ENCODE data around the gene FILIP1.

Gene FILIP1, protein sequence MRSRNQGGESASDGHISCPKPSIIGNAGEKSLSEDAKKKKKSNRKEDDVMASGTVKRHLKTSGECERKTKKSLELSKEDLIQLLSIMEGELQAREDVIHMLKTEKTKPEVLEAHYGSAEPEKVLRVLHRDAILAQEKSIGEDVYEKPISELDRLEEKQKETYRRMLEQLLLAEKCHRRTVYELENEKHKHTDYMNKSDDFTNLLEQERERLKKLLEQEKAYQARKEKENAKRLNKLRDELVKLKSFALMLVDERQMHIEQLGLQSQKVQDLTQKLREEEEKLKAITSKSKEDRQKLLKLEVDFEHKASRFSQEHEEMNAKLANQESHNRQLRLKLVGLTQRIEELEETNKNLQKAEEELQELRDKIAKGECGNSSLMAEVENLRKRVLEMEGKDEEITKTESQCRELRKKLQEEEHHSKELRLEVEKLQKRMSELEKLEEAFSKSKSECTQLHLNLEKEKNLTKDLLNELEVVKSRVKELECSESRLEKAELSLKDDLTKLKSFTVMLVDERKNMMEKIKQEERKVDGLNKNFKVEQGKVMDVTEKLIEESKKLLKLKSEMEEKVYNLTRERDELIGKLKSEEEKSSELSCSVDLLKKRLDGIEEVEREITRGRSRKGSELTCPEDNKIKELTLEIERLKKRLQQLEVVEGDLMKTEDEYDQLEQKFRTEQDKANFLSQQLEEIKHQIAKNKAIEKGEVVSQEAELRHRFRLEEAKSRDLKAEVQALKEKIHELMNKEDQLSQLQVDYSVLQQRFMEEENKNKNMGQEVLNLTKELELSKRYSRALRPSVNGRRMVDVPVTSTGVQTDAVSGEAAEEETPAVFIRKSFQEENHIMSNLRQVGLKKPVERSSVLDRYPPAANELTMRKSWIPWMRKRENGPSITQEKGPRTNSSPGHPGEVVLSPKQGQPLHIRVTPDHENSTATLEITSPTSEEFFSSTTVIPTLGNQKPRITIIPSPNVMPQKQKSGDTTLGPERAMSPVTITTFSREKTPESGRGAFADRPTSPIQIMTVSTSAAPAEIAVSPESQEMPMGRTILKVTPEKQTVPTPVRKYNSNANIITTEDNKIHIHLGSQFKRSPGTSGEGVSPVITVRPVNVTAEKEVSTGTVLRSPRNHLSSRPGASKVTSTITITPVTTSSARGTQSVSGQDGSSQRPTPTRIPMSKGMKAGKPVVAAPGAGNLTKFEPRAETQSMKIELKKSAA (N-terminal part only)

GRCh38 chr6:75493400-75494064, at the start of gene FILIP1:
Gene FILIP1, minus strand, starts transcription at chr6:75493800. Its CDS starts 78,828 bp downstream, at chr6:75414972.
- Histone ChIP-seq H3K27ac (peak within 1 kb of the TSS; percentile 29; the same call in 1 of the 2 replicates), H3K9me3 (ENCODE audit: severe bottlenecking) (no peaks in the 10 kb centered on the region), H3K36me3 (no peaks in the 10 kb centered on the region), H3K4me3 (ENCODE audit: low read depth, low read length) (peak within 1 kb of the TSS; percentile 27), H3K27me3 (ENCODE audit: insufficient read depth, low read depth, severe bottlenecking) (no peaks in the 10 kb centered on the region)
- TF ChIP-seq, protein P1, sequence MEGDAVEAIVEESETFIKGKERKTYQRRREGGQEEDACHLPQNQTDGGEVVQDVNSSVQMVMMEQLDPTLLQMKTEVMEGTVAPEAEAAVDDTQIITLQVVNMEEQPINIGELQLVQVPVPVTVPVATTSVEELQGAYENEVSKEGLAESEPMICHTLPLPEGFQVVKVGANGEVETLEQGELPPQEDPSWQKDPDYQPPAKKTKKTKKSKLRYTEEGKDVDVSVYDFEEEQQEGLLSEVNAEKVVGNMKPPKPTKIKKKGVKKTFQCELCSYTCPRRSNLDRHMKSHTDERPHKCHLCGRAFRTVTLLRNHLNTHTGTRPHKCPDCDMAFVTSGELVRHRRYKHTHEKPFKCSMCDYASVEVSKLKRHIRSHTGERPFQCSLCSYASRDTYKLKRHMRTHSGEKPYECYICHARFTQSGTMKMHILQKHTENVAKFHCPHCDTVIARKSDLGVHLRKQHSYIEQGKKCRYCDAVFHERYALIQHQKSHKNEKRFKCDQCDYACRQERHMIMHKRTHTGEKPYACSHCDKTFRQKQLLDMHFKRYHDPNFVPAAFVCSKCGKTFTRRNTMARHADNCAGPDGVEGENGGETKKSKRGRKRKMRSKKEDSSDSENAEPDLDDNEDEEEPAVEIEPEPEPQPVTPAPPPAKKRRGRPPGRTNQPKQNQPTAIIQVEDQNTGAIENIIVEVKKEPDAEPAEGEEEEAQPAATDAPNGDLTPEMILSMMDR (IDR thresholded peaks at IDR 0.05; ENCODE audit: low read depth, low read length), result no peak
- DNase-seq, result peak; percentile 75

GRCh38 chr6:75543311-75543710, 49.7 kb upstream of the FILIP1 start:
- H3K36me3 ChIP-seq, result no peaks in the 10 kb centered on the region

GRCh38 chr6:75539136-75539535, 45.5 kb upstream of the FILIP1 start:
- DNase-seq, result no peak
- Histone ChIP-seq H3K27me3 (ENCODE audit: insufficient read depth, low read depth, severe bottlenecking) (no peaks in the 10 kb centered on the region), H3K36me3 (no peaks in the 10 kb centered on the region), H3K9me3 (ENCODE audit: severe bottlenecking) (no peaks in the 10 kb centered on the region), H3K4me3 (ENCODE audit: low read depth, low read length) (no peak overlapping the region), H3K27ac (no peak overlapping the region)
- TF ChIP-seq, protein P1 (IDR thresholded peaks at IDR 0.05; ENCODE audit: low read depth, low read length), result no peak

More at GRCh38 chr6:75543311-75543710, 49.7 kb upstream of the FILIP1 start:
- no peaks in the 10 kb centered on the region for H3K27me3 ChIP-seq (ENCODE audit: insufficient read depth, low read depth, severe bottlenecking)
- H3K4me3 ChIP-seq (ENCODE audit: low read depth, low read length), result no peak overlapping the region
- no peak overlapping the region for H3K27ac ChIP-seq
- TF ChIP-seq, protein P1 (IDR thresholded peaks at IDR 0.05; ENCODE audit: low read depth, low read length), result no peak
- no peak for DNase-seq
- no peaks in the 10 kb centered on the region for H3K9me3 ChIP-seq (ENCODE audit: severe bottlenecking)

DNA sequence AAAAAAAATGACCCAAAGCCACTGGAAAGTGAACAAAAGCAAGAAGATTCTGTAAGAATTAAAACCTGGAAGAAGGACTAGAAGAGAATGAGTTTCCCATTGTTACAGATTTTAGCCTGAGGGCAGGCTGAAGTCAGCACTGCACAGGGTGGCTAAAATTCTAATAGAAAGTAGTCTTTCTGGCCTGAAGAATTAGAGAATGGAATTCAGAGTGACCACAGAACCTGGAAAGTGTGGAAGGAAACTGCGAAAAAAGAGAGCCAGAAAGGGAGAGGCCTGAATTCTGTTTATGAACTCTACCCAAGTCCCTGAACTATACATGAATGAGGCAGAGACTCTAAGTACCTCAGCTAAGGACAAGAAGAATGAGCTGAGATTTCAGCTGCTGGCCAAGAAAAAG, 38.9 kb upstream of the FILIP1 start:
- no peak overlapping the region for H3K27ac ChIP-seq
- H3K36me3 ChIP-seq, result no peaks in the 10 kb centered on the region
- H3K27me3 ChIP-seq (ENCODE audit: insufficient read depth, low read depth, severe bottlenecking), result no peaks in the 10 kb centered on the region
- DNase-seq, result no peak
- no peak overlapping the region for H3K4me3 ChIP-seq (ENCODE audit: low read depth, low read length)
- no peaks in the 10 kb centered on the region for H3K9me3 ChIP-seq (ENCODE audit: severe bottlenecking)
- TF ChIP-seq, protein P1 (IDR thresholded peaks at IDR 0.05; ENCODE audit: low read depth, low read length), result no peak

GRCh38 chr6:75531174-75531573, 37.6 kb upstream of the FILIP1 start:
- Histone ChIP-seq H3K27ac (no peak overlapping the region), H3K9me3 (ENCODE audit: severe bottlenecking) (no peaks in the 10 kb centered on the region), H3K27me3 (ENCODE audit: insufficient read depth, low read depth, severe bottlenecking) (no peaks in the 10 kb centered on the region), H3K4me3 (ENCODE audit: low read depth, low read length) (no peak overlapping the region), H3K36me3 (no peaks in the 10 kb centered on the region)
- no peak for DNase-seq
- TF ChIP-seq, protein P1 (IDR thresholded peaks at IDR 0.05; ENCODE audit: low read depth, low read length), result no peak
